ENCODE results near the gene KCTD20. TPM values are rescaled to one million over a fixed set of nuclear protein-coding genes. Genes with fewer than 3 reads are reported as not detected.
A peak's percentile ranks its signal among the peaks of the same experiment; 100 is the strongest.
"Not testable (repeated sequence)": the region's sequence is repeated elsewhere in the genome, so short reads cannot be mapped to it uniquely, and the experiment has no call there.

The KCTD20 gene
- total RNA-seq, 1 donor from 2014 or later, result 67.4 TPM

DNA sequence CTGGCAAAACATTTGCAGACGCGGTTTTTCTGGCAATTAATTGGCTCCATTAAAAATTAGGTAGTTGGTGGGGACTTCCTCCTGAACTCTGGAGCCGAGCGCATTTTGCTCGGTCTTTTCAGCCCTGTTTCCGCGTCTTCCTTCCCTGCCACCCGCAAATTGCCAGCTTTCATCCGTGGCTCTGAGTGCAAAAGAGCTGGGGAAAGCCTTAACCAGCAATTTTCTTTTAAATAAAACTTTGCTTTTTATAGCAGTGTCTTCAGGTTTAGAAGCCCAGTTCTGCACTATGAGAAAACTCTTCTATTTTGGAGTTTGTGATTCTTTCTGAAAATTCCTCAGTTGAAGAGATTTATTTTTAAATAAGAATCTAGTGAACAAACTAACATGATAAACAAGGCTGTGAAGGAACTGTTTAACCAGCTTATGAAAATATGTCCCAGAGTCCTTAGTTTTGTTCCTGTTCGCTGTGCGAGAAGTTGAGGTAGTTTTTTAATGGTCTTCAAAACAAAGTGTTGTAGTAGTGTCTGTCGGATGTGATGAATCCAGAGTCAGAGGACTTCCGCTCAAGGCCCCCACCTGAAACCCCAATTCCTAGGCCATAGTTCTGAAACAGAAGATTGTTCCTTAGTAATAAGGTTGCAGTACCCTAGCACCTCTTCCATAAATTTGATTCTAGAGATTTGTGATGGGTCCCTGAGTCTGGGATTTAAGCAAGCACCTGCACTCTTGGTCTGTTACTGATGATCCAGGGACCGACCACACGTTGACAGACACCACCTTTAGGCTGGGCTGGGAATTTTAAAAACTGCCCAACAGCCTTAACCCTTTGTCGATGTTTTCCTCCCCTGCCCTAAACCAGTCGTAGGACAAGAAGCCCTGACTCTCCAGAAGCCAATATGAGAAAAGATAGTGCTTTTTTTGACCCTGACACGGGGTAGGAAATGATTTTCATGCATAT is 950 bp downstream of the KCTD20 start:
- peak; percentile 45 for DNase-seq (ENCODE audit: low spot score)

DNA sequence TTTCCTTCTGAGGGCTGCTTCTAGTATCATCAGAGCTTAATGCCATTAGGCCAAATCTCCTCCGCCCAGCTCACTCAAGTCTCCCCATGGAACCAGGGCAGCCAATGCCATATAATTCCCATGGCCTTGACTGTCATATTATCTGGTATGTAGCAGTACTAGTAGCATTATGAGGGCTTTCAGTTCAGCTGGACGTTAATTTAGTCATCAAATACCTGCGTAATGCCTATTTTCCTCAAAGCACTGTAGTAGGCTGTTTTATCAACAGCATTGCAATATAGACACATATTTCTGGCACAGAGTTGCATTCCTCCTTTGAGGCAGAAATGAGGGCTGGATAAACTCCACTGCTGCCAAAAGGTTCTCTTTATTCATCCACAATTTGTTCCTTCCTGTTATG is 1.7 kb downstream of the KCTD20 start:
- peak; percentile 94 for DNase-seq (ENCODE audit: low spot score)

- peak; percentile 90 for DNase-seq (ENCODE audit: low spot score)
Measured at GRCh38 chr6:36445621-36446020, 2.8 kb downstream of the KCTD20 start.

GRCh38 chr6:36449173-36449572 is 6.4 kb downstream of the KCTD20 start:
- not testable (repeated sequence) for DNase-seq (ENCODE audit: low spot score)

DNA sequence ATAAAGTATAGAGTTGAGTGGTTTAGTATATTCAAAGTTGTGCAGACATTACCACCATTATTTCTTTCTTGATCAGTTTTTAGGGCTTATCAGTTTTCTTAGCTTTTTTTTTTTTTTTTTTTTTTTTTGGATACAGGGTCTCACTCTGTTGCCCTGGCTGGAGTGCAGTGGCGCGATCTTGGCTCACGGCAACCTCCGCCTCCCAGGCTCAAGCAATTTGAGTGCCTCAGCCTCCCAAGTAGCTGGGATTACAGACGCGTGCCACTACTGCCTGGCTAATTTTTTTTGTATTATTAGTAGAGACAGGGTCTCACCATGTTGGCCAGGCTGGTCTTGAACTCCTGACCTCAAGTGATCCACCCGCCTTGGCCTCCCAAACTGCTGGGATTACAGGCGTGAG is 10.1 kb downstream of the KCTD20 start:
- not testable (repeated sequence) for DNase-seq (ENCODE audit: low spot score)

DNA sequence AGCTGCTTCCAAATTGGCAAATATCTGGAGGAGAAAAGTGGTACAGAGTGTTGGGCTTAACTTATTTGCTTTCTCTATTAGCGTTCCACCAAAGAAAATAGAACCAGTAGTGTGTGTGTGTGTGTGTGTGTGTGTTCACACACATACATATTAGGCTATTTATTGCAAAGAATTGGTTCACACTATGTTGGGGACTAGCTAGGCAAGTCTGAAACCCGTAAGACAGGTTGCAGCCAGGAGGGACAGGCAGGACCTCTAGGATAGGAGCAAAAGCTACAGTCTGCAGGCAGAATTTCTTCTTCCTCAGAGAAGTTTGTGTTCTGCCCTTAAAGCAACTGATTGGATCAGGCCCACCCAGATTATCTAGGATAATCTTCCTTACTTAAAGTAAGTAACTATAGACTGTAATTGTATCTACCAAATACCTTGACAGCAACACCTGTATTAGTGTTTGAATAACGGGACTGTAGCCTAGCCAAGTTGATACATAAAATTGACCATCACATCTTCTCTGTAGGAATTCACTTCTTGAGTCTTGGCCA is 12.8 kb downstream of the KCTD20 start:
- no peak for DNase-seq (ENCODE audit: low spot score)

DNA sequence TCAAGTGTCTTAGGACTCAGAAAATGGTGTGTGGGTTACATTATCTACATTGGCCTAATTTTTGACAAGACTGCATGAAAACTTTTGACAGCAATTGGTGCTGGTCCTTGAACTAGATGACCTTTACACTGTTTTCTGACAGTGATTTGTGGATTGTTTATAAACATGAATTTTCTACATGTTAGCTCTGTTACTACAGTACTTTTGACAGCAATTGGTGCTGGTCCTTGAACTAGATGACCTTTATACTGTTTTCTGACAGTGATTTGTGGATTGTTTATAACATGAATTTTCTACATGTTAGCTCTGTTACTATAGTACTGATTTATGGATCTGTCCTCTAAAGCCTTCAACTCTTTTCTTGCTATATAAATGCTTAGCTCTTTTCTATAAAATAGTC is 16.7 kb downstream of the KCTD20 start:
- no peak for DNase-seq (ENCODE audit: low spot score)

- no peak for DNase-seq (ENCODE audit: low spot score)
Measured at GRCh38 chr6:36460916-36461315, 18.1 kb downstream of the KCTD20 start.

DNA sequence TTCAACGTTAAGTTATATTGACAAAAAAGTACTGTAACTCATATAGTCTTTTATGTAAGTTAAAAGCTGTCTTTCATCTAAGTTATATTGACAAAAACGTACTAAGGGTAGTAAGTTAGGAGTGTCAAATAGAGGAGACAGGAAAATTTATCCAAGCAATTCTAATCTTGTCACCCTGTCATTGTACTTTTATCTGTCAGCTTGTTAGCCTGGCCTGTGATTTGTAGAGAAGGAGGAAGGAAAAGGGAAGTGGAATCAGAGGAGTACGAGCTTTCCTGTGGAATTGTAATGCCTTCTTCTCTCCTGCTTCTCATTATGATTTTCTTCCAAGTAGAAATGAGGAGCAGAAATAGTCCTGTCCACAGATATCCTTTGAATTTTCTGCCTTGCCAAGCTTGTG is 18.8 kb downstream of the KCTD20 start:
- DNase-seq (ENCODE audit: low spot score), result no peak

- peak; percentile 34 for DNase-seq (ENCODE audit: low spot score)
Measured at GRCh38 chr6:36463676-36464075, 20.9 kb downstream of the KCTD20 start.

DNA sequence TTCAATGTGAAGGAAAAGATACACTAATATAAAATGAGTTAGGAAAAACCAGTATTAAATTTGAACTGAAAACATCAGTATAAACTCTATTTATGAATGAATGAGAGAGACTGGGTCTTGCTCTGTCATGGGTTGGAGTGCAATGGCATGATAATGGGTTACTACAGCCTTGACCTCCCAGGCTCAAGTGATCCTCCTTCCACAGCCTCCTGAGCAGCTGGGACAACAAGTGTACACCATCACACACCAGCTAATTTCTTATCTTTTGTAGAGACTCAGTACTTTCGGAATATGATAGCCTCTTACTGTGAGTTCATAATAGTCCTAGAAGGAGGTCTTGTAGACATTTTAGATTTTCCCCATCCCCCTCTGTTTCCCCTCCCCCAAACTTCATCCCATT is 21.4 kb downstream of the KCTD20 start:
- no peak for DNase-seq (ENCODE audit: low spot score)

DNA sequence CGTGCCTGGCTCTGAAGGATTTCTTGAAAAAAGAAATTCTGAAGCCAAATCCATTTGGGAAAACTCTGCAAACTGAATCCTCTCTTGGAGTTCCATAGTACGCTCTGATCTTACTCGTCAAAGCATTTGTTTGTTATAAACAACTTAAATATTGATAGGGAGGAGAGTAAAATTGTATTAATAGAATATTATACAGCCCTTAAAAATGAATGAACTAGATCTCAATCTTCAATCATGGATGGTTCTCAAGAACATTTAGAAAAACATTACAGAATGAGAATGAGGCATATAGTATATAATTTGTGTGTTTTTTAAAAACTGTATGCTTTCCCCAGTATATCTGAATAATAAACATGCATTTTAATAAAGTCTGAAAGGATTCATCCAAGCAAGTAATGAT is 24.8 kb downstream of the KCTD20 start:
- DNase-seq (ENCODE audit: low spot score), result no peak

GRCh38 chr6:36469148-36469661 is 26.4 kb downstream of the KCTD20 start:
- no peak for DNase-seq (ENCODE audit: low spot score)

- DNase-seq (ENCODE audit: low spot score), result no peak
Measured at GRCh38 chr6:36469946-36470345, 27.1 kb downstream of the KCTD20 start.

DNA sequence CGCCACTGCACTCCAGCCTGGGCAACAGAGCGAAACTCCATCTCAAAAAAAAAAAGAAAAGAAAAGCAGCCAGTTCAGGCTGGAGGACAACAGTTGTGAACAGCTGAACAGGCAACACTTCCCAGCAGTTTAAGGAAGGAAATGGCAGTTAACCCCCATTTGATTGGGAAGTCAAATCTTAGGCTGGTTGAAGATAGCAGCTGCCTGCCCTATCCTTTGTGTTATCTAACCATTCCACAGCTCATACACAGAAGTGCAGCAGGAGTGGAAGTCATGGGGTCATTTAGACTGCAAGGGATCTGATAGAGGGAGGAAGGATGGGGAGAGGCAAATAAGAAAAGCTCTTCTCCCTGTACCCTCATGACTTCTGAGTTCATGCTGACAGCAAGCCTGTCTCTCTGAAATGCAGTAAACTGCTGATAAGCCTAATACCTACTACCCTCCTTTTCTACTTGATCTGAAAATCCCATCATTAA is 35.3 kb downstream of the KCTD20 start:
- no peak for DNase-seq (ENCODE audit: low spot score)

- DNase-seq (ENCODE audit: low spot score), result no peak
Measured at GRCh38 chr6:36479256-36479655, 36.5 kb downstream of the KCTD20 start.

DNA sequence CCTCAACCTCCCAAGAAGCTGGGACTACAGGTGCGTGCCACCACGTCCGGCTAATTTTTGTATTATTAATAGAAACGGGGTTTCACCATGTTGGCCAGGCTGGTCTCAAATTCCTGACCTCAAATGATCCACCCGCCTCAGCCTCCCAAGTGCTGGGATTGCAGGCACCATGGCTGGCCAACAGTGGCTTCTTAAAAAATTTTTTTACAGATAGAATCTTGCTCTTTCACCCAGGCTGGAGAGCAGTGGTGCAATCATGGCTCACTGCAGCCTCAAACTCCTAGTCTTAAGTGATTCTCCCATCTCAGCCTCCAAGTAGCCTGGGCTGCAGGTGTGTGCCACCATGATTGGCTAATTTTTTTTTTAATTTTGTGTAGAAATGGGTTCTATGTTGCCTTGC is 40.5 kb downstream of the KCTD20 start:
- DNase-seq (ENCODE audit: low spot score), result not testable (repeated sequence)

- no peak for DNase-seq (ENCODE audit: low spot score)
Measured at GRCh38 chr6:36484736-36485135, 41.9 kb downstream of the KCTD20 start.

DNA sequence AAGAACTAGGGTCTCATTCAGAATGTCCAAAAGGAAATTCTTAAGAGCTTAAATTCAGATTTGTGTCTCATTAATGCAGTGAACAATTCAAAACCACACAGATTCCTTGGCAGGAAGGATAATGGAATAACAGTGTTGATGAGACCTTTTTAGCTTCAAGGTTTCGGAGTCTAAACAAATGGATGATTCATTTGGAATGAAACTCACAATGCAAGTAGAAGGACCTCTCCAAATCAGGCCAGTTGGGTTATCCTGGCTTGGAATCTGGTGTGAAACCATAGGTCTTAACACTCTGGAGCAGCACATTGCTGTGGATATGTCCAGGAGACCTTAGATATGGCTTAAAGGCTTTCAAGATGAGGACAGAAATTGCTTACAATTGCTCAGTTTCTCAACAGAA is 44.9 kb downstream of the KCTD20 start:
- no peak for DNase-seq (ENCODE audit: low spot score)

GRCh38 chr6:36488221-36488620 is 45.4 kb downstream of the KCTD20 start:
- no peak for DNase-seq (ENCODE audit: low spot score)

GRCh38 chr6:36489426-36489825 is 46.6 kb downstream of the KCTD20 start:
- no peak for DNase-seq (ENCODE audit: low spot score)

DNA sequence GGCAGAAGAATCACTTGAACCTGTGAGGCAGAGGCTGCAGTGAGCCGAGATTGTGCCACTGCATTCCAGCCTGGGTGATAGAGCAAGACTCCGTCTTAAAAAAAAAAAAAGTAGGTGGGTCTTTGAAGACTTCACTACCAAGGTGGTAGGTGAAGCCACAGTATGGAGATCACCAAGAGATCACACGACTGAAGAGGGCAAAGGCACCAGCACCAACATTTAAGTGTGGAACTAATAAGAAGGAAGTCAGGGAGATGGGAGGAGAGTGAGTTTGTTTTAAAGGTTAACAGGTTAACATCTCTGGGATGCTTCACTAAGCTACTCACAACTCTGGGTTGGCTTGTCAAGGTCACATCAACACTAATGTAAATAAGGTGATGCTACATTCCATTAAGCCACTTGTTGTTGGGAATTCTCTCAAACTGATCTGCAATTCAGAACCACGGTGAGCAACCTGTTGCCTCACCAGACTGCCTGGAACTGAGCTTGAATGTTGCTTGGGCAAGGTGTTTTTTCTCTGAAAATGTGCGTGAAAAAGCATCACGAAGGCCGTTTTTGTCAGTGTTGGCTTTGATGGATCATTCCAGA is 48.7 kb downstream of the KCTD20 start:
- DNase-seq (ENCODE audit: low spot score), result no peak

Measured in umbilical cord (tissue), 2 donors.